ENCODE data around the gene FAM151A. TPM values are rescaled to one million over a fixed set of nuclear protein-coding genes. Genes with fewer than 3 reads are reported as not detected.

The FAM151A gene
- total and polyA plus RNA-seq, 4 donors: 0.02 to 0.06 TPM; not detected in 2

DNA sequence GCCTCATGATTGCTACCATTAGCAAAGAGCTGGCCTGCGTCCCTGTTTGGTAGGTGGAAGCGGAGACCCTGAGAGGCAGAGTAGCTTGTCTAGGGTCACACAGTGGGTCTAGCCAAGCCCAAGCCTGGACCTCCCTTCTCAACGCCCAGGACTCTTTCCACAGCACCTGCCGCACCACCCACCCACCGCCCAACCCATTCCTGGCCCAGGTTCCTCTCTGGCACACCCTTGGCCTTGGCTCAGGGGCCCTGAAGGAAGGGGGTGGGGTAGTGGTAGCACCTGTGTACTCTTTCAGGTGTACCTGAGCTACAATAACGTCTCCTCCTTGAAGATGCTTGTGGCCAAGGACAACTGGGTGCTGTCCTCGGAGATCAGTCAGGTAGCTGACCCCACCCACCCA lies 19.3 kb downstream of the FAM151A start:
- no peak for TF ChIP-seq CTCF (IDR thresholded peaks at IDR 0.05; ENCODE audit: control extremely low read depth, extremely low read depth)
- no peak for ATAC-seq (ENCODE audit: insufficient read depth, low FRiP score)
- Histone ChIP-seq H3K4me3 (no peak overlapping the region), H3K9ac (ENCODE audit: insufficient read depth in 1 of 2, low read length in 2 of 2) (no peak overlapping the region), H3K27ac (ENCODE audit: low read depth in 1 of 2, low read length in 1 of 2) (no peak overlapping the region), H3K27me3 (ENCODE audit: control insufficient read depth in 3 of 3, insufficient read depth in 3 of 3, low read length in 2 of 3) (no peaks in the 10 kb centered on the region), H3K4me1 (ENCODE audit: control insufficient read depth in 5 of 5, insufficient read depth in 5 of 5, low read length in 5 of 5) (peaks cover 0 to 12% (median 0%) of the 10 kb centered on the region in 5 donors), H3K36me3 (ENCODE audit: control insufficient read depth in 4 of 4, insufficient read depth in 4 of 4, low read length in 4 of 4) (peaks cover 0 to 7% (median 0%) of the 10 kb centered on the region in 4 donors), H3K9me3 (ENCODE audit: control insufficient read depth in 4 of 4, insufficient read depth in 3 of 4, low read length in 3 of 4) (no peaks in the 10 kb centered on the region)
- no peak for DNase-seq
- WGBS, 2 donors: 69 to 82% methylated on average over 7 of the region's 7 CpGs

- no peak for TF ChIP-seq CTCF (IDR thresholded peaks at IDR 0.05; ENCODE audit: control extremely low read depth, extremely low read depth)
- ATAC-seq (ENCODE audit: insufficient read depth, low FRiP score): no peak
- Histone ChIP-seq H3K36me3 (ENCODE audit: control insufficient read depth in 4 of 4, insufficient read depth in 4 of 4, low read length in 4 of 4) (peaks cover 0 to 4% (median 0%) of the 10 kb centered on the region in 4 donors), H3K27me3 (ENCODE audit: control insufficient read depth in 3 of 3, insufficient read depth in 3 of 3, low read length in 2 of 3) (no peaks in the 10 kb centered on the region), H3K4me1 (ENCODE audit: control insufficient read depth in 5 of 5, insufficient read depth in 5 of 5, low read length in 5 of 5) (peaks cover 0 to 12% (median 0%) of the 10 kb centered on the region in 5 donors), H3K9me3 (ENCODE audit: control insufficient read depth in 4 of 4, insufficient read depth in 3 of 4, low read length in 3 of 4) (no peaks in the 10 kb centered on the region), H3K4me3 (no peak overlapping the region), H3K9ac (ENCODE audit: insufficient read depth in 1 of 2, low read length in 2 of 2) (no peak overlapping the region), H3K27ac (ENCODE audit: low read depth in 1 of 2, low read length in 1 of 2) (no peak overlapping the region)
- 92 to 97% methylated on average over 6 of the region's 6 CpGs for WGBS, 2 donors
- DNase-seq: no peak
These were observed 20.1 kb downstream of the FAM151A start for GRCh38 chr1:54603241-54603640.

GRCh38 chr1:54602554-54602953 lies 20.8 kb downstream of the FAM151A start:
- Histone ChIP-seq H3K27me3 (ENCODE audit: control insufficient read depth in 3 of 3, insufficient read depth in 3 of 3, low read length in 2 of 3) (no peaks in the 10 kb centered on the region), H3K4me1 (ENCODE audit: control insufficient read depth in 5 of 5, insufficient read depth in 5 of 5, low read length in 5 of 5) (peaks cover 0 to 12% (median 0%) of the 10 kb centered on the region in 5 donors), H3K27ac (ENCODE audit: low read depth in 1 of 2, low read length in 1 of 2) (no peak overlapping the region), H3K9ac (ENCODE audit: insufficient read depth in 1 of 2, low read length in 2 of 2) (no peak overlapping the region), H3K4me3 (no peak overlapping the region), H3K9me3 (ENCODE audit: control insufficient read depth in 4 of 4, insufficient read depth in 3 of 4, low read length in 3 of 4) (no peaks in the 10 kb centered on the region), H3K36me3 (ENCODE audit: control insufficient read depth in 4 of 4, insufficient read depth in 4 of 4, low read length in 4 of 4) (peaks cover 0 to 4% (median 0%) of the 10 kb centered on the region in 4 donors)
- TF ChIP-seq CTCF (IDR thresholded peaks at IDR 0.05; ENCODE audit: control extremely low read depth, extremely low read depth): no peak
- ATAC-seq (ENCODE audit: insufficient read depth, low FRiP score): no peak
- DNase-seq: no peak
- WGBS, 2 donors: 87 to 89% methylated on average over 18 of the region's 18 CpGs

DNA sequence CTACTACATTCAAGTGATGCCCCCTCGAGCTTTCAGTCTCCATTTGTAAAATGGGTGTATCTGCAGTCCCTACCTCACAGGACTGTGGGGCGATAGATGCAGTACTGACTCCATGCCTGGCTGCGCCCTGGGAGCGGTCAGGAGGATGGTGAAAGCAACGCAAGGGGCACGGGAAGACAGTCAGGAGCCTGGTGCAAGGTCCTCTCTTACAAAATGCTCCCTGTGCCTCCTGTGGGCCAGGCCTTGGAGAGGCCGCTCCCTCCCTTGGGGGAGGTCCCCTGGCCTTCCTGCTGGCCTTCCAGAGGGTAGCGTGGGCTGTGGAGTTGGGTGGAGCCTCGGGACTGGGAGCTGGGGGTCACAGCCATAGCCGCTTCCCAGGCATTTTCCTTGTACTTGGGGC lies 21.6 kb downstream of the FAM151A start:
- DNase-seq (no peak), ATAC-seq (ENCODE audit: insufficient read depth, low FRiP score) (no peak)
- Histone ChIP-seq H3K27ac (ENCODE audit: low read depth in 1 of 2, low read length in 1 of 2) (no peak overlapping the region), H3K9me3 (ENCODE audit: control insufficient read depth in 4 of 4, insufficient read depth in 3 of 4, low read length in 3 of 4) (no peaks in the 10 kb centered on the region), H3K4me3 (no peak overlapping the region), H3K27me3 (ENCODE audit: control insufficient read depth in 3 of 3, insufficient read depth in 3 of 3, low read length in 2 of 3) (no peaks in the 10 kb centered on the region), H3K4me1 (ENCODE audit: control insufficient read depth in 5 of 5, insufficient read depth in 5 of 5, low read length in 5 of 5) (peaks cover 0 to 12% (median 0%) of the 10 kb centered on the region in 5 donors), H3K36me3 (ENCODE audit: control insufficient read depth in 4 of 4, insufficient read depth in 4 of 4, low read length in 4 of 4) (peaks cover 0 to 6% (median 0%) of the 10 kb centered on the region in 4 donors), H3K9ac (ENCODE audit: insufficient read depth in 1 of 2, low read length in 2 of 2) (no peak overlapping the region)
- TF ChIP-seq CTCF (IDR thresholded peaks at IDR 0.05; ENCODE audit: control extremely low read depth, extremely low read depth): no peak
- 91% methylated on average over 10 of the region's 10 CpGs for WGBS, 2 donors
